GM21526 (cell line): ENCODE data around the gene ROBO2.

Experiments used
- ATAC-seq: cut with Tn5 transposase; IDR thresholded peaks from one replicate; pipeline ENCODE4 v1.9.1; 2021; ENCODE audit warnings: moderate library complexity; ENCODE audit not compliant: unreplicated experiment, low FRiP score

ROBO2 gene

DNA sequence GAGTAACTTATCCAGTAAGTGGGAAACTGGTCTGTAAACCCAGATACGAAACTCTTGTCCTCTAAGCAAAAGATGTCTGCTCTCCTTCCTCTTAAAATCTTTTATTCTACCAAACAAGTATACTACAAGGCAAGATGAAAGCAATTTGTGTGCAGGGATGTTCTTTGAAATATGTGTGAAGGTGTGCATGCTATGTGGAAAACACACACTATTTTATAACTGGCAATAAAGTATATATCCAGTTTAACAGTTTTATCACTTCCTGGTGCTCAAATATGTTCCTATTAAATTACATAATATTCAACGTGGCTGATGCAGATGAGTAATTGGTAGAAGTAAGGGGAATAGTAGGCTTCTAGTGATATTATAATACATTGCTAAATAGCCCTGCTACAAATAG lies 566.5 kb downstream of the ROBO2 start:
- no peak for ATAC-seq

DNA sequence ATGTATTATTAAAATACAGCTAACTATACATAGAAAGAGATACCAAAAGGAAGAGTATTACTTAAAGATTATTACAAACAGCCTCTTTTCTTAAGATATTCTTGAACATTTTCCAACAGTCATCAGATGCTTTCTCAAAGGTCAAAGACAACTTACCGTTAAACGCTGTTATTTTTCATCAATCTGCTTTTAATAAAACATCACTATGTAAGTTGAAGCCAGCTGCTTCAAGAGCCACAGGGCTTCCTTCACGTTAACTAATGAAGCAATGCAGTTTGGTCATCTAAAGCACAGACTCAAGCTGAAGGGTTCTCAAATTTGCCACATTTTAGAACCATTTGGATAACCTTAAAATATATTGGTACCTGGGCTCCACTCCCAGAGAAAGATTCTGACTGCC lies 578.8 kb downstream of the ROBO2 start:
- ATAC-seq = no peak

DNA sequence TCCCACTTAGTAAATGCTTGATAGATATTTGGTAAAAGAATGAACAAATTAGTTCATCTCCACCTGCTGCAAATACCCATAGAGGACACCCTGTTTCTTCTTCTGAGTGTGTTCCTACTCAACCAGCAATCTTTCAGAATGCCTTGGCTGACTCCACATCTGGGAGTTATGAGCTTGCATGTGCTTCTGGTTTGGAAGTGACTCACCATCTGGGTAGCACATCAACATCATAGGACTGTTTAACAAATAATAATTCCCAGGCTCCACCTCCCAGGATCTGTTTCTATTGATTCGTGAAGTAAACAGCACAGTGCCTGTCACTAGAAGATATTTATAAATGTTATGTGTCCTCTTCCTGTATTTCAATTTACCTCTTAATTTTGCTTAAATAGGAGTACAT lies 580.1 kb downstream of the ROBO2 start:
- ATAC-seq = no peak

DNA sequence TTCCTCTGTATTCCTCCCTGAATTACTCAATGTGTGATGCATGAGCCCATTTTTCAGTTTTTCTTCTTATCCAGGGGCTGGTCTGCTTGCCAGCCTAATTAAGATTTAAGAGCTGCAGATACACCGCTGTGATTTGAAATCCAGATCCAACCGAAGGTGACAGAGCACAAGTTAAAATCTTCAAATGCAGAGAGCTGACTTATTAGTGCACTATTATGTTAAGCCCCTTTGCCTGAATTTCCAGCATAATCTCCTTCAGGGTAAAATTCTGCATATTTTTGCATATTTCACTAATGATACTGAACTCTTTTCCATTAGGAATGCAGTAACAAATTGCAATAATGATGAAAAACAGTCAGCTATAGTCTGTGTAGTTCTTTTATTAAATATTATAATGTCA lies 583.6 kb downstream of the ROBO2 start:
- no peak for ATAC-seq

DNA sequence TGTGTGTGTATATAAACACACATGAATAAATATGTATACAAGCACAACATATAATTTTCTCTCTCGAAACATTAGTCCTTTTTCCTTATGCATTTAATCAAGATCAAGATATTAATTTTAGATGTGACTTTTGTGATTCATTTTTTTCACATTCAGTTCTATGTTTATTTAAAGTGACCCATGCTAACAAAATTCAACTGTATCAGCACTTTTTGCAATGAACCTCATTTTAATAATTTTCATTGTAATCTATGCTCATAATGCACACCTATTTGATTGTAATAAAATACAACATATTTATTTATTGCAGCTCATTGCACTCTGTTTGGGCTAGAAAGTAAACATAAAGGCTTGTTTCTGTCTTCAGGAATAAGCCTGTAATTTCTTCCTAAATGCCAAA lies 586.3 kb downstream of the ROBO2 start:
- ATAC-seq = no peak

DNA sequence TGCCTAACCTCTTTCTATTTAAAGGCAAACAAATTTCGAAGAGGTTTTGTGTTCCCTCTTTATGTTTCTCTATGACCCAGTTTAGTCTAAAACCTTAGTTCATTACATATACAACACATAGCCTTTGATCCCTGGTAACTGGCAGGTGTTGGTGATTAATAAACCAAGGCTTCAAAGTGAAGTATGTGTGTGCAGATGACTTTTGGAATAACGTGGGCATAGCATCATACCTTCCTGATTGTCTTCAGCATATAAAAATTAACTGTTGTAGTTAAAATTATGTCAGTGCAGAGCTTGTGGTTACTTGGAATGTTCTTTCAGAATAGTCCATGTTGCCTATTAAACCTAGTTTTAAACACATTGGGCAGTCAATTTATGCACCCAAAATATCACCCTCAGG lies 608.3 kb downstream of the ROBO2 start:
- no peak for ATAC-seq

DNA sequence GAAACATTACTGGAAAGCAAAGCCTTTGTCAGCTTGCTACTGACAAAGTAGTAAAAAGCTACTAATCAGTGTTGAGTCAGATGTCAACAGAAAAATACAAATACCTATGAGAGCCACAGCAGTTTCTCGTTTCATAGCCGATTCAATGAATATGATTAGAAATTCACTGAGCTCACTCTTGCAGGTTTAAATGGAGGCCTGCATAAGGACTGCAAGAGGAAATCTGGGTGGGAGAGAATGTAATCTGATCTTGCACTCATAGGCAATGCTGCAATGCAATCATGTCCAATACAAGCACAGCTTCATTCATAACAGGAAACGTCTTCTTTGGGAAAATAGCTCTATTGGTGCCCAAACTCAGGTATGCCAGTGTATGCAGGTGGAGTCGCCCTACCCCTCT lies 608.8 kb downstream of the ROBO2 start:
- ATAC-seq = no peak

DNA sequence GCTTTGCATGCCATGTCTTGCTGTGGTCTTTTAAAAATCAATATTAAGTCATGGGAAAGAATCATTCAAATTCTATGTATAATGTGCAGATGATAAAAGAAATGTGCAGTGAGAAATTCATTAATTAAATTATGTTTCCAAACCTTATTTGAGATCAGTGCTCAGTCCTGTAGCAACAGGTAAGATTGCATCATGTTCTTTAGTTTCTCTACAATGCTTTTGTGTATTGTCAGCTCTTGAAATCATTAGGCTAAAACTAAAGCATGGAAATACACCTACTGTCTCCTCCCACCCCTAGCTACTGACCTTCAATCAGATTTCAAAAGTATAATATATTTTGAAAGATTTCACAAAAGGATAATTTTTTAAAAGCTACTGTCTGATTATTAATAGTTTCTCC lies 612.7 kb downstream of the ROBO2 start:
- no peak for ATAC-seq

DNA sequence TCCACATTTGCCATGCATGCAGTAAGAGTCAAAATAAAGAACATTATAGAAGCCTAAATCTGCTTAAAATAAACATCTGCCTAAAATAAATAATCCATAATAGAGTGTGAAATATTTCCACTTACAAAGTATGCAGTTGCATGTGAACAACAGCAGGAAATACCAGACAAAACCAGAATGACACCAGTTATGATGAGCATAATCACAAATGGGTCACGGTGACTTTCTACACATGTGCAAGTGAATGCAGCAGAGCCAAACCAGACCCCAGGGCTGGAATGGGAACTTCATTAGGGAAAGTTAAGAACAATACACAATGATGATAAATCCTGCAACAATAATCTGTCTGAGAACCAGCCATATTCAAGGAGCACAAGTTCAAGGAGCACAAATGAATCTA lies 615.5 kb downstream of the ROBO2 start:
- no peak for ATAC-seq

DNA sequence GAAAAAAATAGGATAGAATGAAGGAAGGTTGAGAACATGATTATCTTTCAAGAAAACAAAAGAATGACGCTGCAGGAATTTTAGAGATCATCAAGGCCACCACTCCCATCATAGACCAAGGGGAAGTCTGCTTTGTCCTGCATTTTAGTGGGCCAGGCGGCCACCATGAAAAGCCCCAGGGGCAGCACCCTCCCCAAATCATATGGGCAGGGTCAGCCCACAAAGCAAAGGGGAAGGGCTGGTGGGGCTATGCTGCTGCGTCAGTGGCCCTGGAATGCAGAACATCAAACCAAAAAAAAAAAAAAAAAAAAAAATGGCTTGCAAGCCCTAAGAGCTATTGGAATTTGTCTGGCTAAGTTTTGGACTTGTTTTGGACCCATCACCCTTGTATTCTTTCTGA lies 620.8 kb downstream of the ROBO2 start:
- ATAC-seq = no peak

DNA sequence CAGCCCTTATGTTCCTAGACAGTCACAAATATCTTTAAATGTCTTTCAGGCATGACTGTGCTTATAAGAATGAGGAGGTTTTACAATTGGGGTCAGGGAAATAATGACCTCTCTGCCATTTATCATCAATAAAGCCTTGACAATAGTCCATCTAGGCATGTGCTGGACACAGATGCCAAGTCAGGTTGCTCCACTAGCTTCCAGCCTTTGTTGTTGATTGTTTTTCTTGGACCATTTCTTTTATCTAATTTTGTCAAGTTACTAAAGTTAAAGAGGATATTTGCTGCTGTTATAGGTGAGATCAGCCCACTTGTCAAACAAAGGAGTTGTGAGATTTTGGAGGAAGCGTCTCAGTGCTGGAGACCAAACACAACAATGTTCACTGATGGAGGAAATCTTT lies 628.0 kb downstream of the ROBO2 start:
- no peak for ATAC-seq

DNA sequence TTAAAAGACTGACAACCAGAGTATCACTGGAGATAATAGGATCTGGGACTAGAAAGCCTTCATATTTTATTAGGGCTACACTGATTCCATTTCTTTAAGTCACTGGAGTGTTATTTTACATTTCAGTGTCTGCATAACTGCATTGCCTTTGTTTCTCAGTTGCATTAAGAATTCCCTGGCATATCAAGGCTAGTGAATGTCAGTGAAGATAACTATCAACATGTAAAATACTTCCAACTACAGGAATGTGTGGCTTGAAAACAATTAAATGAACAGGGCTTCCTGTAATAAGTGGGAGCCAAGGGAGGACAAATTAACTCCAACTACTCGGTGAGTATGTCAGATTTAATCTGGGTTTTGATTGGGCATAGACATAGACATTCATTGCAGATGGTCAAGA lies 628.5 kb downstream of the ROBO2 start:
- ATAC-seq = no peak

DNA sequence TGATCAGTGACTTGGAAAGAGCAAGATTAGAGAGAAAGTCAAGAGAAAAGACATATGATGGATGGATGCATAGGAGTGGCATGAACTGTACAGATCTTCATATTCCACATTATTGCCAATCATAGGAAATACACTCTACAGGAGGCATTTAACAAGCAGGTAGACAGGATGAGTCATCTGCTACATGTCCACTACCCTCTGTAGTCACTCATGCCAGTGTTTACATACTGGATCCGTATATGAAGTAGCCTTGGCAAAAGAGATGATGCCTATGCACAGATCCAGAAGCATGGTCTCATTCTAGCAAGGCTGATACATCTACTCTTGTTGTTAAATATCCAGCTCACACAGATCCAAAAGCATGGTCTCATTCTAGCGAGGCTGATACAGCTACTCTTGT lies 632.1 kb downstream of the ROBO2 start:
- no peak for ATAC-seq

DNA sequence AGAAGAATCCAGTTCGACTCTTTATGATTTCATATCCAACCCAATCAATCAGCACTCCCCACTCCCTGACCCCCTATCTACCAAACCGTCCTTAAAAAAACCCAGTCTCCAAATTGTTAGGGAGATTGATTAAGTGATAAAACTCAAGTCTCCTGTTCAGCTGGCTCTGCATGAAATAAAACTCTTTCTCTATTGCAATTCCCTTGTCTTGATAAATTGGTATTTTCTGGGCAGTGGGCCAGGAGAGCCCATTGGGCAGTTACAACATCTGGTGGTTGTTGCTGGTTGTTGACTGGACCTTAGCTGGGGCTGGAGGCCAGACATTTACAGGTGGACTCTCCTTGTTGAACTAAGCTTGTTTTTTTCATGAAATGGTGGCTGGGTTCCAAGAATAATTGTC lies 642.3 kb downstream of the ROBO2 start:
- ATAC-seq = no peak

DNA sequence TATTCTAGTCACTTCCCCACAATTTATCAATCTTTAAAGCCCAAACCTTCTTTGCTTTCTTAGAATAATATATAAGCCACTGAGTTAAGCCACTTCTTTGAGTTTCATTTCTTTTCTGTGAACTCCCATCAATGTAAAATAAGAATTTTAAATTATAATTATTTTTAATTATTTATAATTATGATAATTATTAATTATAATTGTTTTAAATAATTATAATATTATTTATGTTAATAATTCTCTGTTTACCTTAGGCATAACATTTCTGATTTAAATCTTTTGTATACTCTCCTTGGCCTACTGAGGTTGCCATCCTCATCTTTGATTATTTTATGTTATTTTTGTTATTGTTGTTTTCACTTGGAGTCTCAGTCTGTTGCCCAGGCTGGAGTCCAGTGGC lies 644.2 kb downstream of the ROBO2 start:
- no peak for ATAC-seq

DNA sequence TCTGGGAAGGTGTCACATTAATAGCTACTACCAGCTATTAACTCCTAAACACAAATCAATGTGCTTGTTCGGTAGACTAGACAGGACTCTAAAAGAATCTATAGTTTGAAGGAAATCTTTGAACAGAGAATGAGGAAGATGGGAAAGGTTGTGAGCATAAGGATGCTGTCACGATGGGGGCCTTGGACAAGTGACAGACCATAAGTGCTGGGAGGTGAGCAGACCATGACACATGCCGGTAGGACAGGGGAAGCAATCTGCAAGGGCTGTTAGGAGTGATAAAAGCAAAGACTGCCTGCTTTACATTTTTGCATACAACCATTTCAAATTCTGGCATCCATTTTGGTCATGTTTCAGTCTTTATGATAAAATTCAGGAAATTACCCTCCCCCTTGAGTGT lies 645.8 kb downstream of the ROBO2 start:
- no peak for ATAC-seq

DNA sequence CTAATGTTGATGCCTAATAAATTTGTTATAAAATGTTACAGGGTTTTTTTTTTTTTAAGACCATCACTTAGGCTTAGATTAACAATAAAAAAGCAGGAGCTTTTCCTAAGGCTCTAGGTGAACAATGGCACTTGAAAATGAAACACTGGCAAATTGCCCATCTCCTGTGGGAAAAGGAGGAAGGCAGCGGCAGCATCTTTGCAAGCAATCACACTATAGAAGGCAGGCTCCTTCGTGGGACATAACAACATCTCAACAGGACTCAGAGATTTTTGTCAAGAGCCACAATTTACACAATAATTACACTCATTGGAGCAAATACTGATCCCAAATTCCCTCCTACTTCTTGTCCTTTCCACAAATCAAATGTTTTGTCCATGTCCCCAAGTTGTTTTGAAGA lies 646.7 kb downstream of the ROBO2 start:
- ATAC-seq = no peak

DNA sequence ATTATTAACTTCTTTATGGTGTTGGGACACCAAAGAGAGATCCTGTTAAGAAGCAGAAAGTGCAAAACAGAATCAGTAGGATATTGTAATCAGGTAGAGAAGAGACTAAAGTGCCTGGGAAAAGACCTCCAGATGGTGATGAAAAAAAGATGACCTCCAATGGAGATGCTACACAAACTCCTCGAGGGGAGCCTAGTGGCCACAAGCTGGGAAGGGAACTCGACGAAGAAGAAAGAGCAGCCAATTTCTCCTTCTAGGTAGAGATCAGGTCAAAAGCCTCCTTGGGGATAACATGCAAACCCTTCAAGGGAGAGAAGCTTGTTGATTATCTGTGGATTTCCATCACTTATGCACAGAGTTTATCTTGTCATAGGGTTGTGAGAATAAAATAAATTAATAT lies 647.6 kb downstream of the ROBO2 start:
- ATAC-seq = no peak

DNA sequence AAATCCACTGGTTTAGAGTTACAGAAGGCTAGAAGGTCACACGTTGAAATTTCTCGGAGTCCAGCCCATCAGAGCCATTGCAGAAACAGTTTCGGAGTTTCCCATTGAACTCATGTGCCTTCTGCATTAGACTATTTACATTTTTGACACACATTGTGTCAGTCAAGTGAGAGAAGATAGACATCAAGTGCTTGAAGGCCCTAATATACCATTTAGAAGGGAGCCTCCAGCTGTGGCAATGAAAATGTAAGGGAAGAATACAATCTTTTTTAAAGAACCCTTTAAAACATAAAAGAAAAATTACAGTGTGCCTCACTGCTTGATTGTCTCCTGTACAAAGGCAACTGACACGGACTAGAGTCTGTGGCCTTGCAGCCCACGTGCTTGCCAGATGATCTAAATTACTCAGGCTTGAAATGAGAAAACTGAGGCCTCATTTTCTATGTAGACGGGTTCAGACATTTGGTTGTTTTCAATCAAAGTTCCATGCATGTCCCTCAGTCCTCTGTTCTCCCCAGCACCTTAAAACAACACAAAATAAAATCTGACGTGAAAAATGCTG lies 650.5 kb downstream of the ROBO2 start:
- no peak for ATAC-seq

DNA sequence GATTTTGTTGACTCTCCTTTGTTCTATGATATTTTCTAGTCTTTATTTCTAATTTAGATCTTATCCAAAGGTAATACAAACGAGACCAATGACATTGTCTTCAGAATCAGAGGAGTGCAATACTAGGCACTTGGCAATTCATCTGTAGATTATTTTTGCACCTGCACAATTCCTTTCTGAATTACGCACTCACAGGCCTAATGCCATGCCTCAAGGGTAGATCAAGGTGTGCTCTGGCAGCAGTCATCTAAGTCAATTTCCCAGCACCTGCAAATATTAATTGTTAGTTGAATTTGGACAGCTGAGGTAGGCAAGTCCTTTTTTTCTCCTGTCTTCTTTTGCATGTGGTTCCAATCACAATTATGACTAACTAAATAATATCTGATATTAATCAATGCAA lies 653.2 kb downstream of the ROBO2 start:
- no peak for ATAC-seq

DNA sequence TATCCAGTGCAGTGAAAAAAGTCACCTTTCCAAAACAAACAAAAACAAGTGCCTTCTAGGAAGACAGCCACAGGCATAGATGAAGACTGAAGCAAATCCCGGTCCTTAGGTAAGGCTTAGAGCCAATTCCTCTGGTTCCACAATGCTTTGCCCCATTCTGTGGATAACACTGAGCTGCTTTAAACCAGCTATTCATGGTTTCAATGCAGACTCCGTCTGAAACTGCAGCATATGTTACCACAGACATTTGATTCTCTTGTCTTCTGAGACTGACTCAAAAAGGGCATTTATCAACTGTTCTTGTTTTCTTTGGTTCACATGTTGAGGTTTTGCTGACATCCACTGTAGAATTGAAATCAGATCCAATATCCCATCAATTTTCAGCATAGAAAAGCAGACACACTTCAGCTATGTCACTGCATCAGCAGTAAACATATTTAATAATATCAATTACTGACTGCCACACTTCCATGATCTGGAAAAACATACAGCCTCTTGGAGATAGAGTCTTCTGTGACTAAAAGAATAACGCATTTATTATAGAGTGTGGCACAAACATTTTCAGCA lies 659.3 kb downstream of the ROBO2 start:
- no peak for ATAC-seq
